Astrocyte of the hippocampus (primary cell): ENCODE results near the gene KIF1C.
A peak's percentile ranks its signal among the peaks of the same experiment; 100 is the strongest.
"Not testable (repeated sequence)": the region's sequence is repeated elsewhere in the genome, so short reads cannot be mapped to it uniquely, and the experiment has no call there.

ENCODE experiments used
- DNase-seq: peaks from one replicate; pipeline ENCODE4 v3.0.0; 2011; ENCODE audit warnings: low read depth, low spot score

The KIF1C gene

GRCh38 chr17:5002121-5002788 is 4.5 kb downstream of the KIF1C start:
- DNase-seq, result no peak

- no peak for DNase-seq
These were observed 5.6 kb downstream of the KIF1C start for GRCh38 chr17:5003214-5003867.

GRCh38 chr17:5011928-5012327 is 14.2 kb downstream of the KIF1C start:
- DNase-seq, result no peak

GRCh38 chr17:5014357-5014756 is 16.6 kb downstream of the KIF1C start:
- no peak for DNase-seq

- DNase-seq, result no peak
These were observed 21.8 kb downstream of the KIF1C start for GRCh38 chr17:5019475-5019956.

- DNase-seq, result no peak
These were observed 22.8 kb downstream of the KIF1C start for GRCh38 chr17:5020502-5021023.

- DNase-seq, result no peak
These were observed 24.5 kb downstream of the KIF1C start for GRCh38 chr17:5022171-5022711.

GRCh38 chr17:5023588-5024147 is 25.9 kb downstream of the KIF1C start:
- no peak for DNase-seq

GRCh38 chr17:5024604-5025003 is 26.9 kb downstream of the KIF1C start:
- DNase-seq, result no peak

- DNase-seq, result no peak
These were observed 29.5 kb downstream of the KIF1C start for GRCh38 chr17:5027299-5027698.

- no peak for DNase-seq
These were observed 30.2 kb downstream of the KIF1C start for GRCh38 chr17:5027916-5028315.

GRCh38 chr17:5030168-5030567 is 32.4 kb downstream of the KIF1C start:
- DNase-seq, result not testable (repeated sequence)

- peak; percentile 88 for DNase-seq
These were observed 33.8 kb downstream of the KIF1C start for GRCh38 chr17:5031365-5032082.

- DNase-seq, result no peak
These were observed 35.1 kb downstream of the KIF1C start for GRCh38 chr17:5032865-5033264.

GRCh38 chr17:5033352-5034015 is 35.7 kb downstream of the KIF1C start:
- DNase-seq, result no peak

GRCh38 chr17:5034063-5034462 is 36.3 kb downstream of the KIF1C start:
- DNase-seq, result no peak

GRCh38 chr17:5034651-5035050 is 36.9 kb downstream of the KIF1C start:
- DNase-seq, result no peak

GRCh38 chr17:5035315-5035714 is 37.6 kb downstream of the KIF1C start, which contains the start of gene SLC52A1:
SLC52A1 (minus strand) TSS chr17:5035426; CDS start chr17:5034606, 820 bp downstream.
- DNase-seq, result no peak

- DNase-seq, result no peak
These were observed 44.6 kb downstream of the KIF1C start for GRCh38 chr17:5042157-5043022.

GRCh38 chr17:5043524-5043923 is 45.8 kb downstream of the KIF1C start:
- no peak for DNase-seq
